ENCODE results near the gene UBE2C.

GRCh38 chr20:45801851-45802250 lies 10.6 kb upstream of the UBE2C start:
- TF ChIP-seq CTCF (IDR thresholded peaks at IDR 0.05 in 2 of 3, conservative IDR thresholded peaks at IDR 0.05 in 1 of 3; ENCODE audit: borderline replicate concordance in 1 of 3, insufficient read depth in 1 of 3, low read depth in 2 of 3, low read length in 2 of 3): no peak
- no peak for TF ChIP-seq POLR2AphosphoS5 (IDR thresholded peaks at IDR 0.05; ENCODE audit: low read depth, low read length)
- no peak for TF ChIP-seq CEBPB (IDR thresholded peaks at IDR 0.05; ENCODE audit: low read depth)
- no peak for TF ChIP-seq EZH2phosphoT487 (IDR thresholded peaks at IDR 0.05; ENCODE audit: borderline replicate concordance)
- TF ChIP-seq TCF7L2 (IDR thresholded peaks at IDR 0.05; ENCODE audit: borderline replicate concordance, extremely low read depth, insufficient read depth, insufficient read length): no peak
- no peak for TF ChIP-seq EZH2 (IDR thresholded peaks at IDR 0.05)
- TF ChIP-seq POLR2A (IDR thresholded peaks at IDR 0.05; ENCODE audit: borderline replicate concordance, extremely low read depth, insufficient read depth, insufficient read length): no peak
- TF ChIP-seq FOSL1 (IDR thresholded peaks at IDR 0.05; ENCODE audit: low read depth): no peak
- no peak for TF ChIP-seq ZBTB33 (IDR thresholded peaks at IDR 0.05; ENCODE audit: extremely low read depth, insufficient replicate concordance, low read length)
- no peak for TF ChIP-seq EGR1 (IDR thresholded peaks at IDR 0.05; ENCODE audit: low read depth)

Measured in HCT116 (cell line).